HK-2 (cell line): Measurements from ENCODE around the gene ACBD6.
A peak's percentile ranks its signal among the peaks of the same experiment; 100 is the strongest.
"Not testable (repeated sequence)": the region's sequence is repeated elsewhere in the genome, so short reads cannot be mapped to it uniquely, and the experiment has no call there.

Experiments used
- DNase-seq: peaks from one replicate; pipeline ENCODE4 v3.0.0-alpha.2; 2018; ENCODE audit not compliant: unreplicated experiment

The ACBD6 gene

GRCh38 chr1:180502361-180503279 lies at the start of gene ACBD6:
ACBD6 (minus strand) TSS chr1:180502577; CDS start chr1:180502266, 311 bp downstream.
- peak; percentile 92 for DNase-seq

GRCh38 chr1:180551997-180552396 lies 49.6 kb upstream of the ACBD6 start:
- DNase-seq, result no peak

GRCh38 chr1:180550241-180550640 lies 47.9 kb upstream of the ACBD6 start:
- DNase-seq, result no peak

DNA sequence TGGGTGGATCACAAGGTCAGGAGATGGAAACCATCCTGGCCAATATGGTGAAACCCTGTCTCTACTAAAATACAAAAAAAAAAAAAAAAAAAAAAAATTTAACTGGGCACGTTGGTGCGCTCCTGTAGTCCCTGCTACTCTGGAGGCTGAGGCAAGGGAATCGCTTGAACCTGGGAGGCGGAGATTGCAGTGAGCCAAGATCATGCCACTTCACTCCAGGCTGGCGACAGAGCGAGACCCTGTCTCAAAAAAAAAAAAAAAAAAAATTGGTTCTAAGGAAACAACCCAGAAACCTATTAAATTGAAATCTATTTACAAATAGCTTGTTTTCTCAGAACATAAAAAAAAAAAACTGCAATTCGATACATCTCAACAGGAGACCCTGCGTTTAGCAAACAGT lies 47.4 kb upstream of the ACBD6 start:
- DNase-seq, result not testable (repeated sequence)

DNA sequence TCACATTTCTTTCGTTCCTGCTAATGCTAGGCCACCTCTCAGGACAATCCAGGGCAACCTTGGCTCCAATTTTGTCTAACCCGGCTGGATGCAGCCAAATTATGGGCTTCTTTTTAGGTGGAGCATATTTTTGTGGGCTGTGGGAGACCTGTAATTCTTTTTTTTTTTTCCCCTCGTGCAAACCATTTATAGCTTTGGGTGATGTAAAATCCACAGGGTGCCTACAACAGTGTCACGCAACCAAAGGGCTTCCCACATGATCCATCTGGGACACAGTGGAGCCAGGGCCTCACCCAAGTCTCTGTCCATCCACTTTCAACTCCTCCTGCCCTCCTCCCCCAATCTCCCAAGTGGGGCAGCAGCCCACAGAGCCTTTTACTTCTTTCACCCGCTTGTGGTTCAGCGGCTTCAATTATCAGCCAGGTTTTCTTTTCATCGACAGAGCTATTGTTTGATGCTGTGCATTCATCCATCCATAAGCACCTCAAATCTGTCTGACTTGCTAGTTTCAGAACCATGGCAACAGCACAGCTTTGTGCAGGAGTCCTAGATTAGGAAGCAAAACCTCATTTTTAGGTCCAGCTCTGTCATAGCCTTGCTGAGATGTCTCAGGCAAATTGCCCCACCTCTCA lies 46.4 kb upstream of the ACBD6 start:
- no peak for DNase-seq

- DNase-seq, result no peak
Measured at GRCh38 chr1:180545991-180546390, 43.6 kb upstream of the ACBD6 start.

DNA sequence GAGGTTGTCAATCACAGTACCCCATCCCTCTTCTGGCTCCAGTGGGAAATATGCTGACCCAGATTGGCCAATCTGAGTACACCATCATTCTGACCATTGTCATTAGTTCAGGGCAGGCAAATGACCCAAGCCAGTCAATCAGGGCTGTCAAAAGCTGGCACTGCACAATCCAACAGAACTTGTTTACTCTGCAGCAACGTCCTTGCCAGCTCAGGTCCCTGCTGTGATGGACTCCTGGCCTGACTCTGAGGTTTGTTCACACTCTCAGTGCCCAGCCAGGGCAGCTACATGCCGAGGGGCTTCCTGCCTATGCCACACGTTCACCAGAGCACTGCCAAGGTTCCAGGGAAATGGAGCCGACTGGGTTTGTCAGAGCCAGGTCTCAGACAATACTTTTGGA lies 41.7 kb upstream of the ACBD6 start:
- DNase-seq, result no peak

DNA sequence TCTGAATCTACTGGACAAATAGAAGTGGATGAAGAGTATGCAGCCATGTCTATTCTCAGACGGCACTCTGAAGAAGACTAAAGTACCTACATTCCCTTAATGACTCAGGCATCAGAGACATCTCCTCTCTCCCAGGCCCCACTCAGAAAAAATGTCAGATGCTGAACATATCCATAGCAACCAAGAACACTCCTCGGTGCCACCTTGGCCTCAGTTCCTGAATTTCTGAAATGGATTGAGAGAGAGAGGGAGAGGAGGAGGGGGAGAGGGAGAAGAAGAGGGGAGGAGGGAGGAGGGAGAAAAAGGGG lies 40.4 kb upstream of the ACBD6 start:
- no peak for DNase-seq

DNA sequence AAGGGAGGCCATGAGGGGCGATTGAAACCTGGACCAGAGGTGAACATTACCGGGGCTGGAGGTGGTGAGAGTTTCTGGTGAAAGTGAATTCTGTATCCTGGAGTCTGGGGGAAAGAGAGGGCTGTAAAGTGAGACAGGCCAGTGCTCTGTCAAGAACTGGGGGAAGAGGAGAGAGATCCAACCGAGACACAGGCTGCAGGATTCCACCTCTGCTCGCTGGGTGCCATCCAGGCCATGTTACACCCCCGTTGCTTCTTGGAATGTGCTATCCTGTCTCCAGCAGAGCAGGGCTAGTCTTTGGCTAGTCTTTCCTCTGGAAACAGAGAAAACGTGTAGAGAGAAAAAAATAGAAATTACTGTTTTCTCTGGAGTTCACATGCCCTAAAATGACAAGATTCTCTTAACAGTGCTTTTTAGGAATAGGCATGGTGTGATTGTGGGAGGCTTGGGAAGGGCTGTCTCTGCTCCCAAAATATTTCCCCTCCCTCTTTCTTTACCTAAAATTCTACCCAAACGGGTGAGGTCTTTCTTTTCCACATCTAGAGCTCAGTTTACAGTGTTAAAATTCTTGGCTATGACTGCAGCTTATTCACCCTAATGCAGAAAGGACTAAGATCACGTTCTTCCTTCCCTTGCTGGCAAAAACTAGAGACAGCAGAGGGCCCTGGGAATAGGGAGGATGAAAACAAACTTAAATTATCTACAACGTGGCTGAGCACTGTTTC lies 39.9 kb upstream of the ACBD6 start:
- no peak for DNase-seq

GRCh38 chr1:180540697-180541594 lies 38.6 kb upstream of the ACBD6 start:
- no peak for DNase-seq

GRCh38 chr1:180539136-180539535 lies 36.8 kb upstream of the ACBD6 start:
- DNase-seq, result no peak

DNA sequence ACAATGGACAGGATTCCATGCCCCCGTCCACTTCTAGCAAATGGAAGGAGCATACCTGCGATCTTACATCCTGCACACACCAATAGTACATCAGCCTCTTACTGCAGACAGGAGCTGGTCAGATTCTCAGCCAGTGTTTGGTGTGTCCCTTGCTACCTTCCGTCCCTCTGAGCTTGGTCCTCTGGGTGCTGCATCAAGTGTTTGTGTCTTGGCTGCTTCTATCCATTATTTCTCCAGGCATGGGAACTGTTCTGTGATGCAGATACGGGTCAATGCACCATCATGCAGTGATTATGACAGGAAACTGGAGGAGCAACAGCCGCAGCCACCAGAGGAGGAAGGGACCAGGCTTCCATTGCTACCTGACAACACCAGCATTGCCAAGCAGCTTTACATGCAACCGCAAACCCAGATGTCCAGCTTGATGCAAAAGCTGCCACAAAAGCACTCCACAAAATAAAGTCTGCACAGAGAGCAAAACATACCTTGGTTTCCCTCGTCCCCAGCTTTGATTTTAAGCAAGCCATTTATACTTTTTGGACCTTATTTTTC lies 34.5 kb upstream of the ACBD6 start:
- DNase-seq, result no peak

GRCh38 chr1:180535418-180535999 lies 33.1 kb upstream of the ACBD6 start:
- no peak for DNase-seq

- no peak for DNase-seq
Measured at GRCh38 chr1:180534214-180534613, 31.8 kb upstream of the ACBD6 start.

- peak; percentile 69 for DNase-seq
Measured at GRCh38 chr1:180533266-180533987, 31.1 kb upstream of the ACBD6 start.

GRCh38 chr1:180532854-180533253 lies 30.5 kb upstream of the ACBD6 start:
- DNase-seq, result no peak

- peak; percentile 70 for DNase-seq
Measured at GRCh38 chr1:180530501-180530900, 28.1 kb upstream of the ACBD6 start.

GRCh38 chr1:180528868-180529470 lies 26.6 kb upstream of the ACBD6 start:
- no peak for DNase-seq

DNA sequence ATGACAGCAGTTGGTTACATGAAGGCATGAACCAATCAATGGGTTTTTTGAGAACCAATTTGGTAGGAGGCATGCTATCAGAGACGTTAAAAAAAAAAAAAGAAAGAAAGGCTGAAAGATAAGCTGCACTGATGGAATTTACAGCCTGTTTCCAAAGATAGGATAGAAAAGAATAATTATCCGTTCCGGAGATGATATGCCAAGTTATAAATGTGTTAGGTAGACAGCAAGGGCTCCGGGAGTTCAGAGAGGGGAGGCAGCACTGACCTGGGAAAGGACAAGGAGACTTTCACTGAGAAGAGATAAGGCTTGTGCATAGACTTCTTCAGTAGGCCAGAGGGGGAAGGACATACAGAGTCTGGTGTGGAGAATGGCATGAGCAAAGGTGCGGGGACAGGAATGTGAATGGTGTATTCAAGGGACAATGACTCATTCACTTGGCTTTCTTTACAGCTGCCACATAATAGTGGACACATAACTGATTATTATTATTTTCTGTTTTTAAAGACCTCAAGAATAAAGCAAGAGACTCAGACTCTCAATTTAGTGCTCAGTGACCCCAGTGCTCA lies 24.8 kb upstream of the ACBD6 start:
- DNase-seq, result peak; percentile 42

DNA sequence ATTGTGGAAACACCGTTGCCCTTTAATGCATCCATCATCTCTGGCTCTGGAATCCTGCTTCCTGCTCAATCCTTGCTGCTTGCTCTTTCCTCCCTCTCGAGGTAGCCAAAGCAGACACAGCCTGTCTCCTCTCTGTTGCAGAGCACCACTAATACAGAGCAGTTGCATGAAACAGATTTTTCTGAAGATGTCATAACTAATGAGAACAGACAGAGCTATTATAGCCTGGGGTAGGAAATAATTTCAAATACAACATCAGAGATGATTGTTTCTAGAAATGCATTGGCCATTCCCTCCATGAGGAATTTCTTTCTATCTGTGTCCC lies 23.3 kb upstream of the ACBD6 start:
- DNase-seq, result no peak
